SK-N-SH treated with all-trans-retinoic acid at 6 μM for 48 hours (cell line): Measurements from ENCODE around the gene RUSC2.

ENCODE experiments used
- ATAC-seq: fragments of 200-7000 bp; cut with Tn5 transposase; 3 replicates; pipeline ENCODE4 v1.9.1; 2020; ENCODE audit warnings: mild to moderate bottlenecking, moderate library complexity
- ARNTL ChIP-seq: fragments of 450-650 bp; formaldehyde crosslinking; IDR thresholded peaks from 2 replicates; pipeline ENCODE4 v1.5.0; 2020; ENCODE audit warnings: low read depth, mild to moderate bottlenecking, moderate library complexity, borderline replicate concordance
- BACH2 ChIP-seq: fragments of 250-450 bp; sonication (Bioruptor Pico); IDR thresholded peaks from 2 replicates; pipeline ENCODE4 v1.9.0; 2021; ENCODE audit warnings: mild to moderate bottlenecking, borderline replicate concordance
- CSDC2 ChIP-seq: fragments of 250-450 bp; sonication (Bioruptor Pico); IDR thresholded peaks from 2 replicates; pipeline ENCODE4 v1.5.0; 2020; ENCODE audit warnings: mild to moderate bottlenecking, moderate library complexity
- CSRNP3 ChIP-seq: fragments of 250-450 bp; sonication (Bioruptor Pico); IDR thresholded peaks from 2 replicates; pipeline ENCODE4 v1.5.1; 2021; ENCODE audit warnings: mild to moderate bottlenecking, moderate library complexity
- ESRRG ChIP-seq: fragments of 250-450 bp; sonication (Bioruptor Pico); IDR thresholded peaks from 2 replicates; pipeline ENCODE4 v1.6.1; 2021; ENCODE audit warnings: mild to moderate bottlenecking
- GLIS3 ChIP-seq: fragments of 250-450 bp; sonication (Bioruptor Pico); IDR thresholded peaks from 2 replicates; pipeline ENCODE4 v1.5.0; 2020; ENCODE audit warnings: mild to moderate bottlenecking, moderate library complexity
- ISL1 ChIP-seq: fragments of 250-450 bp; sonication (Bioruptor Pico); IDR thresholded peaks from 2 replicates; pipeline ENCODE4 v2.1.2; 2022; ENCODE audit warnings: mild to moderate bottlenecking, moderate library complexity
- OSR1 ChIP-seq: fragments of 250-450 bp; sonication (Bioruptor Pico); IDR thresholded peaks from 2 replicates; pipeline ENCODE4 v1.8.0; 2022; ENCODE audit warnings: moderate library complexity, mild to moderate bottlenecking, inconsistent platforms
- PATZ1 ChIP-seq: fragments of 250-450 bp; sonication (Bioruptor Pico); IDR thresholded peaks from 2 replicates; pipeline ENCODE4 v1.8.0; 2020; ENCODE audit warnings: mild to moderate bottlenecking, moderate library complexity, borderline replicate concordance
- PPARA ChIP-seq: fragments of 250-450 bp; sonication (Bioruptor Pico); IDR thresholded peaks from 2 replicates; pipeline ENCODE4 v1.5.0; 2020; ENCODE audit warnings: mild to moderate bottlenecking, borderline replicate concordance
- RARB ChIP-seq: fragments of 250-450 bp; sonication (Bioruptor Pico); IDR thresholded peaks from 2 replicates; pipeline ENCODE4 v1.8.0; 2021; ENCODE audit warnings: mild to moderate bottlenecking, moderate library complexity
- SNAI2 ChIP-seq: fragments of 250-450 bp; sonication (Bioruptor Pico); IDR thresholded peaks from 2 replicates; pipeline ENCODE4 v1.5.0; 2020; ENCODE audit warnings: mild to moderate bottlenecking, moderate library complexity
- TCF4 ChIP-seq: fragments of 250-450 bp; sonication (Bioruptor Pico); IDR thresholded peaks from 2 replicates; pipeline ENCODE4 v1.8.0; 2021; ENCODE audit warnings: mild to moderate bottlenecking, moderate library complexity, borderline replicate concordance
- TOX ChIP-seq: fragments of 250-450 bp; sonication (Bioruptor Pico); IDR thresholded peaks from 2 replicates; pipeline ENCODE4 v1.8.0; 2021; ENCODE audit warnings: mild to moderate bottlenecking, moderate library complexity, borderline replicate concordance
- TSHZ2 ChIP-seq: fragments of 250-450 bp; sonication (Bioruptor Pico); IDR thresholded peaks from 2 replicates; pipeline ENCODE4 v1.5.0; 2020; ENCODE audit warnings: mild to moderate bottlenecking, moderate library complexity
- ZC3H10 ChIP-seq: fragments of 250-450 bp; sonication (Bioruptor Pico); IDR thresholded peaks from 2 replicates; pipeline ENCODE4 v1.5.1; 2021; ENCODE audit warnings: mild to moderate bottlenecking, moderate library complexity
- ZFP3 ChIP-seq: fragments of 250-450 bp; sonication (Bioruptor Pico); IDR thresholded peaks from 2 replicates; pipeline ENCODE4 v1.5.0; 2020; ENCODE audit warnings: mild to moderate bottlenecking, moderate library complexity
- ZFP30 ChIP-seq: fragments of 450-650 bp; formaldehyde crosslinking; IDR thresholded peaks from 2 replicates; pipeline ENCODE4 v1.5.0; 2022; ENCODE audit warnings: mild to moderate bottlenecking, moderate library complexity
- ZNF565 ChIP-seq: fragments of 450-650 bp; formaldehyde crosslinking; conservative IDR thresholded peaks from 2 replicates; pipeline ENCODE4 v1.5.0; 2020; ENCODE audit warnings: low read depth, mild to moderate bottlenecking, moderate library complexity
- ZNF8 ChIP-seq: fragments of 450-650 bp; formaldehyde crosslinking; IDR thresholded peaks from 2 replicates; pipeline ENCODE4 v1.5.0; 2020; ENCODE audit warnings: mild to moderate bottlenecking, moderate library complexity
- TF ChIP-seq, protein P1 (sequence below): fragments of 250-450 bp; sonication (Bioruptor Pico); IDR thresholded peaks from 2 replicates; pipeline ENCODE4 v1.5.1; 2020; ENCODE audit warnings: low read depth, mild to moderate bottlenecking, moderate library complexity

RUSC2 gene

GRCh38 chr9:35448496-35448895 lies 41.4 kb upstream of the RUSC2 start:
- TF ChIP-seq TOX (CRISPR knock-in tag) (no peak), PATZ1 (CRISPR knock-in tag) (no peak), ZNF565 (no peak), SNAI2 (CRISPR knock-in tag) (no peak), OSR1 (CRISPR knock-in tag) (no peak), ESRRG (CRISPR knock-in tag) (no peak), ARNTL (CRISPR knock-in tag) (no peak), CSRNP3 (CRISPR knock-in tag) (no peak), PPARA (CRISPR knock-in tag) (no peak), ZFP30 (CRISPR knock-in tag) (no peak), ZNF8 (CRISPR knock-in tag) (no peak)
- TF ChIP-seq, protein P1, sequence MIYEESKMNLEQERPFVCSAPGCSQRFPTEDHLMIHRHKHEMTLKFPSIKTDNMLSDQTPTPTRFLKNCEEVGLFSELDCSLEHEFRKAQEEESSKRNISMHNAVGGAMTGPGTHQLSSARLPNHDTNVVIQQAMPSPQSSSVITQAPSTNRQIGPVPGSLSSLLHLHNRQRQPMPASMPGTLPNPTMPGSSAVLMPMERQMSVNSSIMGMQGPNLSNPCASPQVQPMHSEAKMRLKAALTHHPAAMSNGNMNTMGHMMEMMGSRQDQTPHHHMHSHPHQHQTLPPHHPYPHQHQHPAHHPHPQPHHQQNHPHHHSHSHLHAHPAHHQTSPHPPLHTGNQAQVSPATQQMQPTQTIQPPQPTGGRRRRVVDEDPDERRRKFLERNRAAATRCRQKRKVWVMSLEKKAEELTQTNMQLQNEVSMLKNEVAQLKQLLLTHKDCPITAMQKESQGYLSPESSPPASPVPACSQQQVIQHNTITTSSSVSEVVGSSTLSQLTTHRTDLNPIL (CRISPR knock-in tag) = no peak
- TF ChIP-seq, all 23 proteins: peak for 0
- ATAC-seq = no peak

GRCh38 chr9:35452481-35452880 lies 37.4 kb upstream of the RUSC2 start:
- no peak for TF ChIP-seq ISL1
- no peak for TF ChIP-seq PATZ1 (CRISPR knock-in tag)
- no peak for TF ChIP-seq TOX (CRISPR knock-in tag)
- TF ChIP-seq GLIS3 = no peak
- TF ChIP-seq RARB (CRISPR knock-in tag) = no peak
- TF ChIP-seq SNAI2 (CRISPR knock-in tag) = no peak
- TF ChIP-seq TCF4 (CRISPR knock-in tag) = no peak
- TF ChIP-seq TSHZ2 (CRISPR knock-in tag) = no peak
- no peak for TF ChIP-seq PPARA (CRISPR knock-in tag)
- no peak for TF ChIP-seq ZC3H10 (CRISPR knock-in tag)
- no peak for TF ChIP-seq CSDC2 (CRISPR knock-in tag)
- TF ChIP-seq CSRNP3 (CRISPR knock-in tag) = no peak
- no peak for TF ChIP-seq ZFP30 (CRISPR knock-in tag)
- no peak for TF ChIP-seq ZNF8 (CRISPR knock-in tag)
- TF ChIP-seq ZFP3 (CRISPR knock-in tag) = no peak
- TF ChIP-seq BACH2 = no peak
- no peak for ATAC-seq
